H1 (cell line): ENCODE measurements around the gene RNF5. TPM values are rescaled to one million over a fixed set of nuclear protein-coding genes. Genes with fewer than 3 reads are reported as not detected.

Experiments
- CTCF ChIA-PET: fragments of 300-600 bp; sonication (Branson Sonifier 250); formaldehyde crosslinking; loops from one replicate; lab custom pipeline; 2021; ENCODE audit not compliant: partially characterized antibody; lab: Charles Lee
- POLR2A ChIA-PET: fragments of 300-600 bp; sonication (Branson Sonifier 250); formaldehyde crosslinking; loops from one replicate; lab custom pipeline; 2021; ENCODE audit warnings: inconsistent platforms; ENCODE audit not compliant: partially characterized antibody; lab: Charles Lee
- DNase-seq, 2 experiments: peaks; one replicate each; pipeline versions ENCODE4 v3.0.0 to v3.0.0-alpha.2; 2010 to 2022; ENCODE audit warnings: low spot score in 2 of 2, low read depth in 1 of 2, mixed read lengths in 1 of 2
- FAIRE-seq: peaks from 2 replicates; lab custom pipeline; 2011; peaks lifted over from hg19 to GRCh38; lab: Jason Lieb, UNC
- H2AFZ ChIP-seq: 2 replicates; pipeline ENCODE4 v1.8.1; 2012; ENCODE audit warnings: low read length, inconsistent platforms
- H2AK5ac ChIP-seq: 2 replicates; pipeline ENCODE4 v1.6.1; 2013; ENCODE audit warnings: low read depth, low read length
- H2BK120ac ChIP-seq: replicated peaks from 2 replicates; pipeline ENCODE3; 2013; ENCODE audit warnings: low read depth, low read length, inconsistent platforms
- H2BK12ac ChIP-seq: 2 replicates; pipeline ENCODE4 v1.6.1; 2013; ENCODE audit warnings: low read depth, low read length
- H2BK15ac ChIP-seq: 2 replicates; pipeline ENCODE4 v1.6.1; 2013; ENCODE audit warnings: low read length
- H2BK20ac ChIP-seq: 2 replicates; pipeline ENCODE4 v1.6.1; 2013; ENCODE audit warnings: low read length
- H2BK5ac ChIP-seq: 2 replicates; pipeline ENCODE4 v1.6.1; 2013; ENCODE audit warnings: low read depth, low read length
- H3K14ac ChIP-seq: 2 replicates; pipeline ENCODE4 v1.6.1; 2013; ENCODE audit warnings: inconsistent platforms; ENCODE audit not compliant: insufficient read length
- H3K18ac ChIP-seq: 2 replicates; pipeline ENCODE4 v1.6.1; 2013; ENCODE audit warnings: low read length; ENCODE audit errors: extremely low read depth
- H3K23ac ChIP-seq: 2 replicates; pipeline ENCODE4 v1.6.1; 2013; ENCODE audit warnings: inconsistent platforms; ENCODE audit not compliant: insufficient read length
- H3K23me2 ChIP-seq: 2 replicates; pipeline ENCODE4 v1.6.1; 2013; ENCODE audit warnings: low read depth, low read length
- H3K27ac ChIP-seq: 2 replicates; pipeline ENCODE4 v1.6.1; 2011; ENCODE audit warnings: low read depth, low read length, inconsistent platforms
- H3K27me3 ChIP-seq, 4 experiments: replicated peaks in 1 of 4; 1 replicate in 1 of 4; 2 replicates in 3 of 4; pipeline versions ENCODE4 v1.6.1 to v1.8.1; 2011 to 2013; ENCODE audit warnings: low read length in 3 of 4, mild to moderate bottlenecking in 3 of 4, inconsistent platforms in 2 of 4, mixed read lengths in 2 of 4, moderate library complexity in 1 of 4; ENCODE audit not compliant: control insufficient read depth in 3 of 4, insufficient read depth in 3 of 4; ENCODE audit errors: extremely low read depth in 1 of 4
- H3K36me3 ChIP-seq, 4 experiments: 2 replicates each; pipeline versions ENCODE4 v1.6.1 to v1.8.1; 2011 to 2013; ENCODE audit warnings: mild to moderate bottlenecking in 4 of 4, low read length in 3 of 4, moderate library complexity in 2 of 4, control low read depth in 1 of 4, inconsistent platforms in 1 of 4; ENCODE audit not compliant: insufficient read depth in 4 of 4, control insufficient read depth in 2 of 4
- H3K4ac ChIP-seq: replicated peaks from 2 replicates; pipeline ENCODE3; 2013; ENCODE audit warnings: low read length, low read depth, mixed read lengths, inconsistent platforms; ENCODE audit not compliant: insufficient read length
- H3K4me1 ChIP-seq, 4 experiments: replicated peaks in 1 of 4; 1 replicate in 1 of 4; 2 replicates in 3 of 4; pipeline versions ENCODE4 v1.6.1 to v1.8.1; 2011 to 2013; ENCODE audit warnings: low read length in 3 of 4, inconsistent platforms in 2 of 4, mixed read lengths in 1 of 4; ENCODE audit not compliant: insufficient read depth in 4 of 4, control insufficient read depth in 3 of 4
- H3K4me2 ChIP-seq, 2 experiments: 2 replicates each; pipeline versions ENCODE4 v1.6.1 to v1.8.1; 2011 to 2013; ENCODE audit warnings: low read depth in 2 of 2, low read length in 2 of 2, control low read depth in 1 of 2, inconsistent platforms in 1 of 2, mild to moderate bottlenecking in 1 of 2; ENCODE audit not compliant: insufficient read depth in 1 of 2
- H3K4me3 ChIP-seq, 4 experiments: fragments of 200-600, 300-600 bp in 1 of 4; sonication (generic), shearing (Covaris generic), sonication (Bioruptor Twin) in 1 of 4; 2 replicates each; pipeline versions ENCODE4 v1.5.1 to v1.8.1; 2011 to 2016; ENCODE audit warnings: low read length in 4 of 4, low read depth in 3 of 4, control low read depth in 2 of 4, inconsistent platforms in 2 of 4, mild to moderate bottlenecking in 2 of 4, mixed read lengths in 1 of 4, moderate library complexity in 1 of 4; ENCODE audit not compliant: insufficient read depth in 2 of 4; ENCODE audit errors: extremely low read depth in 1 of 4
- H3K56ac ChIP-seq: replicated peaks from 2 replicates; pipeline ENCODE3; 2013; ENCODE audit warnings: low read depth, mild to moderate bottlenecking, mixed read lengths, low read length, inconsistent platforms; ENCODE audit not compliant: insufficient read length
- H3K79me1 ChIP-seq: 2 replicates; pipeline ENCODE4 v1.6.1; 2013; ENCODE audit warnings: low read depth, low read length, control low read depth
- H3K79me2 ChIP-seq, 2 experiments: 2 replicates each; pipeline versions ENCODE4 v1.6.1 to v1.8.1; 2012 to 2013; ENCODE audit warnings: low read length in 2 of 2, mild to moderate bottlenecking in 2 of 2, inconsistent platforms in 1 of 2; ENCODE audit not compliant: insufficient read depth in 2 of 2, control insufficient read depth in 1 of 2
- H3K9ac ChIP-seq, 4 experiments: replicated peaks in 1 of 4; 1 replicate in 1 of 4; 2 replicates in 3 of 4; pipeline versions ENCODE4 v1.6.1 to v1.8.1; 2011 to 2013; ENCODE audit warnings: low read depth in 3 of 4, low read length in 3 of 4, control low read depth in 2 of 4, mild to moderate bottlenecking in 2 of 4, moderate library complexity in 2 of 4, inconsistent platforms in 1 of 4; ENCODE audit errors: extremely low read depth in 1 of 4
- H3K9me3 ChIP-seq, 2 experiments: 2 replicates each; pipeline versions ENCODE4 v1.6.1 to v1.8.1; 2012 to 2013; ENCODE audit warnings: mild to moderate bottlenecking in 2 of 2, moderate library complexity in 2 of 2, control low read depth in 1 of 2, inconsistent platforms in 1 of 2, low read depth in 1 of 2, low read length in 1 of 2, mixed read lengths in 1 of 2; ENCODE audit not compliant: insufficient read depth in 2 of 2
- H4K20me1 ChIP-seq, 2 experiments: replicated peaks in 1 of 2; 2 replicates each; pipeline versions ENCODE3 to v1.8.1; 2011 to 2013; ENCODE audit warnings: inconsistent platforms in 2 of 2, low read length in 2 of 2, mild to moderate bottlenecking in 1 of 2; ENCODE audit not compliant: insufficient read depth in 2 of 2, control insufficient read depth in 1 of 2
- H4K5ac ChIP-seq: 2 replicates; pipeline ENCODE4 v1.6.1; 2013; ENCODE audit warnings: low read length, low read depth, mixed read lengths, inconsistent platforms; ENCODE audit not compliant: insufficient read length
- H4K8ac ChIP-seq: 2 replicates; pipeline ENCODE4 v1.8.0; 2013; ENCODE audit warnings: mild to moderate bottlenecking, moderate library complexity, low read length, inconsistent platforms; ENCODE audit not compliant: insufficient read depth; ENCODE audit errors: extremely low read depth
- H4K91ac ChIP-seq: replicated peaks from 2 replicates; pipeline ENCODE3; 2013; ENCODE audit warnings: low read length, mixed read lengths, inconsistent platforms; ENCODE audit not compliant: insufficient read length
- BRCA1 ChIP-seq: IDR thresholded peaks from 2 replicates; pipeline ENCODE4 v1.6.1; 2012; ENCODE audit warnings: low read depth, low read length, improper control_type of control experiment
- EGR1 ChIP-seq: IDR thresholded peaks from 2 replicates; pipeline ENCODE4 v1.6.1; 2011; ENCODE audit warnings: low read depth, low read length, borderline replicate concordance
- TBP ChIP-seq: IDR thresholded peaks from 2 replicates; pipeline ENCODE4 v1.6.1; 2011; ENCODE audit warnings: low read depth, low read length, improper control_type of control experiment
- WGBS, 2 experiments: shearing (Covaris generic) in 1 of 2; methylation state at CpG; one replicate each; pipeline versions ENCODE4 v1.1.6 to v1.1.7; 2013 to 2015; ENCODE audit warnings: low lambda C conversion rate in 2 of 2, mixed read lengths in 2 of 2, inconsistent platforms in 1 of 2, low coverage in 1 of 2, missing lambda C conversion rate in 1 of 2; ENCODE audit not compliant: insufficient replicate concordance in 2 of 2, insufficient coverage in 1 of 2, insufficient read length in 1 of 2; ENCODE audit errors: extremely low coverage in 1 of 2, missing lambda C conversion rate in 1 of 2; 5-methylcytosine and 5-hydroxymethylcytosine counted together
- polyA plus RNA-seq, 7 experiments: library from polyadenylated mRNA; depleted of rRNA in 3 of 7; stranded (reverse) in 5 of 7; unstranded in 2 of 7; fragments of >200 nt in 5 of 7; fragments of 200-250 nt in 2 of 7; gene quantifications; 1 replicate in 5 of 7; 2 replicates in 1 of 7; 4 replicates in 1 of 7; pipeline versions ENCODE4 v1.2.1 to v1.2.3, GENCODE V29; 2011 to 2013; ENCODE audit warnings: missing spikeins in 2 of 7, mixed read lengths in 2 of 7
- total RNA-seq: library from RNA; stranded (reverse); fragmentation: NEBNext Ultra II Directional; extraction: Animal tissue kit (Norgen Biotek cat#: 25700); gene quantifications from 2 replicates; pipeline ENCODE4 v1.2.1, GENCODE V29; 2021

RNF5 gene
- total and polyA plus RNA-seq, 2 of the 8 experiments (the other 6 are each of a cell fraction or from before 2014, with no cell fraction given) = 90.0 to 158 TPM

DNA sequence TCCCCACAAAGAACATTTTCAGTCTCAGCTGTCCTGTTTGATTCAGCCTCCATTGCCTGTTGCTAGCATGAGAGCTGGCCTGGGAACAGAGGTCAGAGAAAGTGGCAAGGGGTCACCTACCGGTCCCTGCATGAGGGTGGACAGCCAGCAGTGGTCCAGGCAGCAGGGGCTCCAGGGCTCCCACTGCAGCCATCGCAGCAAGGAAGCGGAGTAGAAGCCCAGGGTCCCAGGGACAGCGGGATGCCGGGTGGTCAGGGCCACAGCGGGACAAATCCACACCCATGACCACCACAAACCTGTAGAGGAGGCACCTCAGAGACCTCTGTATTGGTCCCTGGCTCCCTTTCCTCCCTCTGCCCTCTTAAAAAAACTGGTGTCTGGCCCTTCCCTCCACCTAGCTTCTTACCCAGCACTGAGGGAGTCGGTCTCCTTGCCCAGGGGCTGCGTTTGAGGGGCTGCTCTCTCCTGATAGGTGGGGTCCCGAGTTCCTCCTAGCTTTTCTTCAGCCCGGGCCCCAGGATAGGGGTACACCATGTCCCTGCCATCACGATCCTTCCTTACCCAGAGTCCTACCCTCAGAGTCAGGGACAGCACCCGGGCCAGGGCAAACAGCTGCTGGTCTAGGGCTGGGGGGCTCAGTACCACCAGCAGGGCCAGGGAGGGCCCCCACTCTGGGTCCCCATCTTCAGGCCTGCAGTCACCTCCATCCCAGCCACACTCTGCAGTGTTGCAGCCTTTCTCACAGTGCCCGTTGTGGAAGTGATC lies 22.7 kb downstream of the RNF5 start:
- Histone ChIP-seq H2BK15ac (no peak overlapping the region), H3K9me3 (no peaks in the 10 kb centered on the region), H3K9ac (no peak overlapping the region), H2AFZ (no peak overlapping the region), H4K91ac (no peak overlapping the region), H4K20me1 (no peaks in the 10 kb centered on the region), H3K23ac (no peak overlapping the region), H3K4me1 (peaks cover 0 to 11% (median 8%) of the 10 kb centered on the region in 4 experiments; a peak in 6 of 7 replicates), H3K14ac (no peak overlapping the region), H2BK12ac (no peak overlapping the region), H2BK120ac (no peak overlapping the region), H3K4me2 (no peak overlapping the region), H2BK20ac (no peak overlapping the region), H2AK5ac (no peak overlapping the region), H3K18ac (no peak overlapping the region), H3K27me3 (no peaks in the 10 kb centered on the region), H2BK5ac (no peak overlapping the region; the same call in 1 of the 2 replicates), H3K4ac (no peak overlapping the region), H3K27ac (no peak overlapping the region), H4K5ac (no peak overlapping the region), H3K79me1 (no peaks in the 10 kb centered on the region), H3K56ac (no peak overlapping the region), H3K23me2 (peaks cover 3% of the 10 kb centered on the region; the same call in 1 of the 2 replicates), H3K36me3 (no peaks in the 10 kb centered on the region), H3K4me3 (no peak overlapping the region), H3K79me2 (no peaks in the 10 kb centered on the region), H4K8ac (peak overlapping the region; percentile 53)
- 91% methylated on average over 13 of the region's 13 CpGs; no CpG with 5 or more reads in 1 of the 2 experiments for WGBS, 2 experiments
- TF ChIP-seq TBP (no peak), EGR1 (no peak), BRCA1 (no peak)
- CTCF ChIA-PET = interaction anchor here (1.1 kb wide), 1 partner anchor 54 kb away, joined by 3 read pairs; no protein-coding TSS in a partner anchor
- FAIRE-seq = no peak
- POLR2A ChIA-PET = no interaction called here
- no peak for DNase-seq
